ENCODE results near the gene NR2F1-AS1. TPM values are rescaled to one million over a fixed set of nuclear protein-coding genes. Genes with fewer than 3 reads are reported as not detected.

The NR2F1-AS1 gene
- total and polyA plus RNA-seq, 2 of the 4 experiments (the other 2 are of a cell fraction) = 12.5 to 12.8 TPM

DNA sequence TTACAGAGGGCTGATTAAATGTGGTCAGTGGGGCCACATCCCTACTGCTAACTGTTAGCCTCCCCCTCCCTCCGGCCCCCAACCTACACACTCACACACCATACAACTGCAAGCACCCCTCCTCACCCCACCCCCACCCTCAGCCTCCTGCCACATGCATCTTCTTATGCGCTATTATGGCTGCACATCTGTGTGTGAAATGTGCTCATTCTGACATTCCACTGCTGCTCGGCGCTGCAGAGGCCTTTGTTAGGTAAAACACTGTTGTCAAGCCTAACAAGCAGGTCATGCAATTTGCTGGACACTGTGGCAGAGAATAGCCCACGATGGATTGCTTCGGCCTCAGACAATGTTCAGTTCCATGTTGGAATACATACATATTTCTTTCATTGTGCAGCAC lies 173.6 kb downstream of the NR2F1-AS1 start:
- ATAC-seq (ENCODE audit: low read depth) = no peak
- no peak overlapping the region for H3K9ac ChIP-seq (ENCODE audit: low read depth, low read length)
- WGBS, 2 experiments (ENCODE audit: extremely low coverage in 2 of 2, insufficient read length in 1 of 2) = 44% methylated on average over 2 of the region's 6 CpGs; no CpG with 5 or more reads in 1 of the 2 experiments
- no peak overlapping the region for H2BK20ac ChIP-seq (ENCODE audit: low read depth, low read length)
- no peak overlapping the region for H3K4me3 ChIP-seq (ENCODE audit: insufficient read depth, low read depth, low read length)
- no peak for DNase-seq
- no peak overlapping the region for H2BK120ac ChIP-seq (ENCODE audit: low read depth, low read length)
- no peak overlapping the region for H4K8ac ChIP-seq (ENCODE audit: low read depth in 2 of 2, low read length in 2 of 2)
- H3K14ac ChIP-seq (replicated peaks; ENCODE audit: low read depth, low read length) = no peak overlapping the region
- intact Hi-C loops (cut with micrococcal nuclease) (loop anchor here (10.0 kb wide), 1 partner anchor 273 kb away; no protein-coding TSS in a partner anchor), in situ Hi-C loops (cut with MboI; ENCODE audit: low sequenced_read_pairs) (no loop called here), dilution Hi-C loops (cut with HindIII; ENCODE audit: low sequenced_read_pairs, unreplicated experiment) (no loop called here)
- no peaks in the 10 kb centered on the region for H3K27me3 ChIP-seq (ENCODE audit: control insufficient read depth, insufficient read depth, low read length)
- H4K91ac ChIP-seq (ENCODE audit: insufficient read depth, low read depth, low read length) = no peak overlapping the region
- no peaks in the 10 kb centered on the region for H4K20me1 ChIP-seq (ENCODE audit: insufficient read depth, low read length)
- no peaks in the 10 kb centered on the region for H3K9me1 ChIP-seq (ENCODE audit: insufficient read depth, low read length)
- no peak overlapping the region for H3K23ac ChIP-seq (ENCODE audit: low read depth, low read length)
- BruUV-seq (replicated peaks) = no TSS peak
- TF ChIP-seq, protein P1, sequence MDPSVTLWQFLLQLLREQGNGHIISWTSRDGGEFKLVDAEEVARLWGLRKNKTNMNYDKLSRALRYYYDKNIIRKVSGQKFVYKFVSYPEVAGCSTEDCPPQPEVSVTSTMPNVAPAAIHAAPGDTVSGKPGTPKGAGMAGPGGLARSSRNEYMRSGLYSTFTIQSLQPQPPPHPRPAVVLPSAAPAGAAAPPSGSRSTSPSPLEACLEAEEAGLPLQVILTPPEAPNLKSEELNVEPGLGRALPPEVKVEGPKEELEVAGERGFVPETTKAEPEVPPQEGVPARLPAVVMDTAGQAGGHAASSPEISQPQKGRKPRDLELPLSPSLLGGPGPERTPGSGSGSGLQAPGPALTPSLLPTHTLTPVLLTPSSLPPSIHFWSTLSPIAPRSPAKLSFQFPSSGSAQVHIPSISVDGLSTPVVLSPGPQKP (IDR thresholded peaks at IDR 0.05; ENCODE audit: borderline replicate concordance, low read depth, low read length) = no peak
- TF ChIP-seq MAZ (IDR thresholded peaks at IDR 0.05; ENCODE audit: borderline replicate concordance, low read depth, low read length) (no peak), RAD21 (IDR thresholded peaks at IDR 0.05; ENCODE audit: low read length) (no peak), CEBPB (IDR thresholded peaks at IDR 0.05; ENCODE audit: low read depth, low read length) (no peak), RFX5 (IDR thresholded peaks at IDR 0.05; ENCODE audit: low read depth, low read length) (no peak), FOS (IDR thresholded peaks at IDR 0.05; ENCODE audit: low read depth, low read length) (no peak), RCOR1 (IDR thresholded peaks at IDR 0.05; ENCODE audit: insufficient replicate concordance, low read length) (no peak), SMC3 (IDR thresholded peaks at IDR 0.05; ENCODE audit: low read depth, low read length) (no peak), CTCF (conservative IDR thresholded peaks at IDR 0.05; ENCODE audit: low read depth, low read length) (no peak), CHD1 (IDR thresholded peaks at IDR 0.05; ENCODE audit: low read depth, low read length) (no peak), MAFK (IDR thresholded peaks at IDR 0.05; ENCODE audit: low read depth, low read length) (no peak), NFE2L2 (IDR thresholded peaks at IDR 0.05; ENCODE audit: low read depth, low read length) (no peak), POLR2A (IDR thresholded peaks at IDR 0.05; ENCODE audit: low read depth, low read length) (no peak), MXI1 (IDR thresholded peaks at IDR 0.05; ENCODE audit: borderline replicate concordance, low read depth, low read length) (no peak), BHLHE40 (IDR thresholded peaks at IDR 0.05; ENCODE audit: low read depth, low read length) (no peak)
- TF ChIP-seq, protein P2, sequence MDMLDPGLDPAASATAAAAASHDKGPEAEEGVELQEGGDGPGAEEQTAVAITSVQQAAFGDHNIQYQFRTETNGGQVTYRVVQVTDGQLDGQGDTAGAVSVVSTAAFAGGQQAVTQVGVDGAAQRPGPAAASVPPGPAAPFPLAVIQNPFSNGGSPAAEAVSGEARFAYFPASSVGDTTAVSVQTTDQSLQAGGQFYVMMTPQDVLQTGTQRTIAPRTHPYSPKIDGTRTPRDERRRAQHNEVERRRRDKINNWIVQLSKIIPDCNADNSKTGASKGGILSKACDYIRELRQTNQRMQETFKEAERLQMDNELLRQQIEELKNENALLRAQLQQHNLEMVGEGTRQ (IDR thresholded peaks at IDR 0.05; ENCODE audit: low read depth, low read length) = no peak
- peak overlapping the region; percentile 40 for H2AFZ ChIP-seq (replicated peaks; ENCODE audit: low read length, poor library complexity)
- H3K79me1 ChIP-seq (ENCODE audit: low read depth in 1 of 2, low read length in 2 of 2) = no peaks in the 10 kb centered on the region
- no peak overlapping the region for H2BK5ac ChIP-seq (ENCODE audit: low read depth, low read length, poor library complexity, severe bottlenecking)
- ChIA-PET CTCF (interaction anchor here (1.6 kb wide), 1 partner anchor 10 kb away, joined by 4 read pairs; no protein-coding TSS in a partner anchor), POLR2A (ENCODE audit: unreplicated experiment) (no interaction called here)
- no peak overlapping the region for H3K56ac ChIP-seq (ENCODE audit: extremely low read depth, insufficient read depth, low read length)
- H3K4ac ChIP-seq (ENCODE audit: low read depth, low read length) = no peak overlapping the region
- no peak overlapping the region for H2AK5ac ChIP-seq (ENCODE audit: low read depth, low read length)
- H3K9me3 ChIP-seq (ENCODE audit: control insufficient read depth, insufficient read depth, low read length) = peaks cover 3% of the 10 kb centered on the region; the same call in 1 of the 2 replicates
- no peak overlapping the region for H3K18ac ChIP-seq (ENCODE audit: low read depth, low read length)
- H3K36me3 ChIP-seq (ENCODE audit: control insufficient read depth, insufficient read depth, low read length) = 0 out of 2 replicates have a peak, but pooled peaks cover 2% of the 10 kb centered on the region
- H2BK15ac ChIP-seq (ENCODE audit: low read depth, low read length) = no peak overlapping the region
- peaks cover 2% of the 10 kb centered on the region for H3K4me1 ChIP-seq (ENCODE audit: control insufficient read depth, insufficient read depth, low read length)
- H3K4me2 ChIP-seq (ENCODE audit: low read depth, low read length) = no peak overlapping the region
- H3K27ac ChIP-seq (ENCODE audit: insufficient read depth, low read length) = no peak overlapping the region
- no peak overlapping the region for H2AK9ac ChIP-seq (replicated peaks; ENCODE audit: low read depth, low read length, poor library complexity)
- H4K5ac ChIP-seq (ENCODE audit: low read depth, low read length) = no peak overlapping the region

Measured in IMR-90 (cell line).